ENCODE data around the gene SLCO4A1.
A peak's percentile ranks its signal among the peaks of the same experiment; 100 is the strongest.

SLCO4A1 gene

GRCh38 chr20:62650551-62651284 is 8.4 kb downstream of the SLCO4A1 start:
- Histone ChIP-seq H3K9ac (ENCODE audit: low read depth, low read length, poor library complexity) (peak overlapping the region; percentile 63), H3K4me3 (ENCODE audit: low read length in 2 of 2) (no peak overlapping the region), H3K4me2 (ENCODE audit: insufficient read depth, low read length, poor library complexity, severe bottlenecking) (no peak overlapping the region), H3K23ac (ENCODE audit: low read depth, low read length, poor library complexity) (peak overlapping the region; percentile 29), H3K18ac (ENCODE audit: low read length) (peak overlapping the region; percentile 22), H2BK12ac (ENCODE audit: low read length) (no peak overlapping the region), H3K36me3 (replicated peaks in 1 of 2; ENCODE audit: control insufficient read depth in 2 of 2, insufficient read depth in 2 of 2, low read length in 2 of 2) (no peaks in the 10 kb centered on the region), H3K4me1 (ENCODE audit: control insufficient read depth in 2 of 2, insufficient read depth in 1 of 2, low read depth in 1 of 2, low read length in 2 of 2) (peaks cover 5% of the 10 kb centered on the region in 2 donors), H2BK15ac (ENCODE audit: low read length) (no peak overlapping the region), H2AK5ac (ENCODE audit: low read depth, low read length) (no peak overlapping the region), H2BK120ac (ENCODE audit: low read depth, low read length) (no peak overlapping the region), H3K79me1 (ENCODE audit: low read depth, low read length) (no peaks in the 10 kb centered on the region), H3K27me3 (ENCODE audit: control insufficient read depth in 3 of 3, insufficient read depth in 3 of 3, low read depth in 1 of 3, low read length in 3 of 3) (peaks cover 0 to 44% (median 1%) of the 10 kb centered on the region in 3 experiments), H3K9me3 (replicated peaks in 1 of 2; ENCODE audit: control insufficient read depth in 2 of 2, insufficient read depth in 1 of 2, low read depth in 1 of 2, low read length in 2 of 2) (no peaks in the 10 kb centered on the region), H2AFZ (ENCODE audit: low read length) (no peak overlapping the region), H3K14ac (ENCODE audit: low read length) (no peak overlapping the region), H3K27ac (replicated peaks; ENCODE audit: low read length) (no peak overlapping the region), H2BK5ac (ENCODE audit: low read length) (no peak overlapping the region), H4K91ac (ENCODE audit: low read depth, low read length, poor library complexity) (no peak overlapping the region), H3K4ac (ENCODE audit: low read length) (no peak overlapping the region), H4K8ac (ENCODE audit: low read depth, low read length) (no peak overlapping the region)
- WGBS, 2 donors (ENCODE audit: extremely low coverage in 2 of 2, insufficient read length in 2 of 2, insufficient replicate concordance in 1 of 2) = no CpG with 5 or more reads among the region's 24 CpGs
- no peak for DNase-seq (ENCODE audit: low spot score)

DNA sequence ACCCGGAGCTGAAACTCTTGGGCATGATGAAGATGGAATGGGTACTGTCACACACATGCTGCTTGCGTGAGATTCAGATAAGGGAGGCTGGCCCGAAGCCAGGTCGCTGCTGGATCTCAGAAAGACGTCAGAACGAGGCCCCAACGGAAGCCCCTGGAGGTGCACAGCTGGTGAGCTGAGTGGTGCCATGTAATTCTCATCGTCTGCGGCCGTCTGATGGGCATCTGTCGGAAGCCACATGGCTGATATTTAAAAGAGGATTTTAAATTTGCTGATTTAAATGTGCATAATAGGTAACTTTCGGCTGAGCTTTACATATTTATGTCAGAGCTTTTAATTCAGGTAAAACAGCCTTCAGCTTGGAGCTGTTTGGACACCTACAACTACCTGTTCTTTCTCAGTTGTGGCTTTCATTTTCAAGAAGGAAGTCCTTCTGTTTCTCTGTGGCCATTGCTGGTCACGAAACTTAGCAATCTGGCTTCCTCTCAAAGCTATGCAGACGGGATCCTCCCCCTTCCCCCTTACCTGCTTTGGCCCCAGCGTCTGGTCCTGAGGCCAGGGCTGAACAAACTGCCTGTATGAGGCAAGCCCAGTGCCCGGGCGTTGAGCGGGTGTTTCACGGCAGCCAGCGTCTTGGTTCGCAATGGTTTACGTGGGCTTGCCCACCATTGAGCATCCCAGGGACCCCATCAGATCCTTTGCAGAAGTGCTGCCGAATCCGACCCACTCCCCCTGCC is 9.2 kb downstream of the SLCO4A1 start:
- Histone ChIP-seq H3K79me1 (ENCODE audit: low read depth, low read length) (no peaks in the 10 kb centered on the region), H3K27ac (replicated peaks; ENCODE audit: low read length) (no peak overlapping the region), H3K4me1 (ENCODE audit: control insufficient read depth in 2 of 2, insufficient read depth in 1 of 2, low read depth in 1 of 2, low read length in 2 of 2) (peaks cover 5% of the 10 kb centered on the region in 2 donors), H3K9me3 (replicated peaks in 1 of 2; ENCODE audit: control insufficient read depth in 2 of 2, insufficient read depth in 1 of 2, low read depth in 1 of 2, low read length in 2 of 2) (no peaks in the 10 kb centered on the region), H3K23ac (ENCODE audit: low read depth, low read length, poor library complexity) (no peak overlapping the region), H3K36me3 (replicated peaks in 1 of 2; ENCODE audit: control insufficient read depth in 2 of 2, insufficient read depth in 2 of 2, low read length in 2 of 2) (no peaks in the 10 kb centered on the region), H2BK12ac (ENCODE audit: low read length) (no peak overlapping the region), H3K27me3 (ENCODE audit: control insufficient read depth in 3 of 3, insufficient read depth in 3 of 3, low read depth in 1 of 3, low read length in 3 of 3) (peaks cover 0 to 38% (median 1%) of the 10 kb centered on the region in 3 experiments), H4K8ac (ENCODE audit: low read depth, low read length) (no peak overlapping the region), H2BK120ac (ENCODE audit: low read depth, low read length) (no peak overlapping the region), H3K4me3 (ENCODE audit: low read length in 2 of 2) (no peak overlapping the region), H4K91ac (ENCODE audit: low read depth, low read length, poor library complexity) (no peak overlapping the region), H2AFZ (ENCODE audit: low read length) (no peak overlapping the region), H2AK5ac (ENCODE audit: low read depth, low read length) (no peak overlapping the region), H3K9ac (ENCODE audit: low read depth, low read length, poor library complexity) (peak overlapping the region; percentile 60), H3K4ac (ENCODE audit: low read length) (no peak overlapping the region), H3K18ac (ENCODE audit: low read length) (peak overlapping the region; percentile 83), H3K14ac (ENCODE audit: low read length) (no peak overlapping the region), H3K4me2 (ENCODE audit: insufficient read depth, low read length, poor library complexity, severe bottlenecking) (no peak overlapping the region), H2BK5ac (ENCODE audit: low read length) (no peak overlapping the region), H2BK15ac (ENCODE audit: low read length) (no peak overlapping the region)
- no CpG with 5 or more reads among the region's 24 CpGs for WGBS, 2 donors (ENCODE audit: extremely low coverage in 2 of 2, insufficient read length in 2 of 2, insufficient replicate concordance in 1 of 2)
- no peak for DNase-seq (ENCODE audit: low spot score)

GRCh38 chr20:62652041-62652893 is 10.0 kb downstream of the SLCO4A1 start:
- H2AK5ac ChIP-seq (ENCODE audit: low read depth, low read length) = peak overlapping the region; percentile 15
- peak overlapping the region; percentile 41 for H2BK12ac ChIP-seq (ENCODE audit: low read length)
- H3K18ac ChIP-seq (ENCODE audit: low read length) = peak overlapping the region; percentile 17
- H3K9ac ChIP-seq (ENCODE audit: low read depth, low read length, poor library complexity) = no peak overlapping the region
- H2BK5ac ChIP-seq (ENCODE audit: low read length) = no peak overlapping the region
- H3K4me1 ChIP-seq (ENCODE audit: control insufficient read depth in 2 of 2, insufficient read depth in 1 of 2, low read depth in 1 of 2, low read length in 2 of 2) = peaks cover 5% of the 10 kb centered on the region in 2 donors
- peak overlapping the region; percentile 68 for H2AFZ ChIP-seq (ENCODE audit: low read length)
- H3K14ac ChIP-seq (ENCODE audit: low read length) = no peak overlapping the region
- peak overlapping the region; percentile 85 for H3K23ac ChIP-seq (ENCODE audit: low read depth, low read length, poor library complexity)
- no peak overlapping the region for H3K27ac ChIP-seq (replicated peaks; ENCODE audit: low read length)
- no peaks in the 10 kb centered on the region for H3K36me3 ChIP-seq (replicated peaks in 1 of 2; ENCODE audit: control insufficient read depth in 2 of 2, insufficient read depth in 2 of 2, low read length in 2 of 2)
- no peak overlapping the region for H3K4me3 ChIP-seq (ENCODE audit: low read length in 2 of 2)
- no peaks in the 10 kb centered on the region for H3K9me3 ChIP-seq (replicated peaks in 1 of 2; ENCODE audit: control insufficient read depth in 2 of 2, insufficient read depth in 1 of 2, low read depth in 1 of 2, low read length in 2 of 2)
- no peak overlapping the region for H2BK120ac ChIP-seq (ENCODE audit: low read depth, low read length)
- H3K4ac ChIP-seq (ENCODE audit: low read length) = no peak overlapping the region
- no peak overlapping the region for H4K8ac ChIP-seq (ENCODE audit: low read depth, low read length)
- DNase-seq (ENCODE audit: low spot score) = no peak
- H4K91ac ChIP-seq (ENCODE audit: low read depth, low read length, poor library complexity) = no peak overlapping the region
- H2BK15ac ChIP-seq (ENCODE audit: low read length) = peak overlapping the region; percentile 17
- H3K79me1 ChIP-seq (ENCODE audit: low read depth, low read length) = peaks cover 8% of the 10 kb centered on the region
- peaks cover 0 to 36% (median 1%) of the 10 kb centered on the region in 3 experiments for H3K27me3 ChIP-seq (ENCODE audit: control insufficient read depth in 3 of 3, insufficient read depth in 3 of 3, low read depth in 1 of 3, low read length in 3 of 3)
- WGBS, 2 donors (ENCODE audit: extremely low coverage in 2 of 2, insufficient read length in 2 of 2, insufficient replicate concordance in 1 of 2) = no CpG with 5 or more reads among the region's 44 CpGs
- no peak overlapping the region for H3K4me2 ChIP-seq (ENCODE audit: insufficient read depth, low read length, poor library complexity, severe bottlenecking)
